GM19238 (cell line): ENCODE data around the gene MSI2.

ENCODE experiments used
- DNase-seq: peaks from one replicate; pipeline ENCODE4 v3.0.0; 2011; ENCODE audit warnings: low spot score; ENCODE audit not compliant: insufficient read length

MSI2 gene

DNA sequence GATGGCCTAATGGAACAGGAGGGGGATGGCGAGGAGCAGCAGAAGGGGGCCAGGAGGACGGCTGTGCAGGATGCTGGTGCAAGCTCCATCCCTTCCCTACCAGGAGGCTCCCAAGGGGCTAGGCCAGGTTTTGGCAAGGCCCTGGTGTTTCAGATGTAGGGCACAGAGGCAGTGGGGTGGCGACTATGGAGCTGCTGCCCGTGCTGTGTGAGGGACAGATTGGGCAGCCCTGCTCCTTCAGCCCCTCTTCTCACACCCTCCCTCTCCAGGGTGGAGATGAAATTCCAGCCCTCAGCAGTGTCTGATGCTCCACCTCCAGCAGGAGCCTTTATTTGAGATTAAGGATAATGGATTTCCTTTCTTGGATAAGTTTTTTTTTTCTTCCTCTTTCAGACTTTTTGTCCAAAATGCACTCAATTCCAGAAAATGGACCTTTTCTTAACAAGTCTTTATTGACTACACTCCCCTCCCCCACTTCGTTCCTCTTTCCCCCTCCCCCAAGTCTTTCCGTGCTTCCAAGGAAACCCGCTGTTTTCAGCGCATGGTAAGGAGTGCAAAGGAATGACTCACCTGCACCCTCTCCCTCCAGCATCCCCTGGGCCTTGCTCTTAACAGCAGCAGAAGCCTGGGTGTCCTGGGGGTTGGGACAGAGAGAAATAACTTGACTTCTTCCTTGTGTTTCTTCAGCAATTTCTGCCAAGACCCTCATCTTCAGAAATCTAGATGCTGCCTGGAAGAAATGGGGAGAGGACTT lies 393.6 kb downstream of the MSI2 start:
- DNase-seq: no peak

DNA sequence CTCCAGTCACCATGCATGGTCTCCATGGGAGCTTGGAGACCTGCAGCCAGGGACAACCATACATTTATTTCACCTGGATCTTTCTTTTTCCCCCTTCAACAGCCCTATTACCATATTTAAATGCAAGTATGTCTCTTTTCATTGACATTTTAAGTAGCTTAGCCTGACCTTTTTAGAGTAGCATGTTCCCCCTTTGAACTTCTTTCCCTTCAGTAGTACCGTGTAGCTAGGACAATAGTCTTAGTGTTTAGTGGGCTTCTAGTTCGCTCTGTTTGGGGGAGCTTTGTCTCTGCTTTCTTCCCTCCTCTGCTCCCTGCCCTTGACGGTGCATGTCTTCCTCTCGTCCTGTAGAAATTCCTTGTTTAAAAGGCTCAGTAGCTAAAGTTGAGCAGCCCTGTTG lies 394.2 kb downstream of the MSI2 start:
- no peak for DNase-seq

- DNase-seq: no peak
Measured at GRCh38 chr17:57651451-57651850, 395.1 kb downstream of the MSI2 start.

GRCh38 chr17:57651996-57652395 lies 395.7 kb downstream of the MSI2 start:
- DNase-seq: no peak

DNA sequence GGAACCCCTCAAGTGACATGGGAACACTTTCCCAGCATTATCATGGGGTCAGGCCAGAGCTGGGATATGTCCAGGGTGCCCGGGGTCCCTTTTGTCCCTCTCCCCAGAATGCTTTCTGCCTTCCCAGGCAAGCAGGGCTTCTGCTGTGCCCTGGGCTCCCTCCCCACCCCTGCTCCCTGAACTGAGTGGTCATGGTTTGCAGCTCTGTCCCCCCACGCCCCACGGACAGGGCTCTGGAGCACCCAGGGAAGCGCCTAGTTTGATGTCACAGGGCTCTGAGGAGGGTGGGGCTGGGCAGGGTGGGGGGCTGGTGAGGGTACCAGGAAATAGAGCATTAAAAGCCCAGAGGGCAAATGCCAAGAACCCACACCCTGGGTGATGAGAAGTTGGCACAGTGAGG lies 396.5 kb downstream of the MSI2 start:
- DNase-seq: no peak

- DNase-seq: no peak
Measured at GRCh38 chr17:57653279-57653678, 397.0 kb downstream of the MSI2 start.

DNA sequence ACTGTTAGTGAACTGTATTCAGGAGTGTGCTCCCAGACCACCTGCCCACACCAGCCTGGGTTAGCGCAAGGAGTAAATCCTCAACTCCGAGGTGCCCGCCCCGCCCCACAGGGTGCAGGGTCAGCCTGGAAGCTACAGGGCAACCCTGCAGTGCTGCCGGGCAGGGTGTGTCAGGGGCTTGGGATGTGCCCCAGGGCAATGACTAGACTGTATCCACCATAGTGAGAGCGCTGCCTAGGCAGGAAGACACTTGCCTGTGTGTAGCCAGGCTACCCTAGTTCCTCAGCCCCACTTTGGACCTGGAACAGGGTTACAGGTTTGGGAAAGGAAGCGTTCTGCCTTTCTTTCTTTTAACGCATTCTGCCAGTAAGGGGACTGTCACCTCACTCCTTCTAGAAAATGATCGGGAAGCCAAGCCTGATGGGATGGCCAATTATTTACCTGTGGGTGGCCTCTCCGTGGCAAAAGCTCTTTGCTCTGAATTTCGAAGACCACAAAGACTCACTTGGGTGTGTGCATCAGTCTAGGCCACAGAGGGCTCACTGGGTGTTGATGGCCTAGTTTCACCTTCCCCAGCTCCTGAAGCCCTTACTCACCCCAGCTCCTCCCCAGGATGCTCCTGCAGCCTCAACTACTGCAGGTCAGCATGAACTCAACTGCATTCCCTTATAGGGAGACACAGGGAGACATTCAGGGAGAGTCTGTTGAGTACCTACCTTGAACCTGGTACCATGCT lies 397.9 kb downstream of the MSI2 start:
- DNase-seq: no peak

DNA sequence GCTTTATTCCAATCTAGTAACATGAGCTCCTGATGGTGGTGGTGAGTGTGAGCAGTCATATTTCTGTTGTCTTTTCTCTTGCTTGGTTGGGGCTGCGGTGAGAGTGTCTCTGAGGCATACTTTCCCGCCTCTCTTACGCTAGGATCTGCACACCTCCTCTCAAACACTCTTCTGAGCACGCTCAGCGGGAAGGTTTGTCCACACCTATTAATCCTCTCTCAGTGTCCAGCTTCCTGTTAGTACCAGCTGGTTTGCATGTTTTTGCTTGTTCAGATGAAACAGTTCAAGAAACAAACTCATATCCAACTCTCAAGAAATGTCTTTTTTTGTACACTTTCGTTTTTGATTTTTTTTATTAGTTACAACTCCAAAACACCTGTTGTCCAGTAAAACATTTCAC lies 399.2 kb downstream of the MSI2 start:
- DNase-seq: no peak

DNA sequence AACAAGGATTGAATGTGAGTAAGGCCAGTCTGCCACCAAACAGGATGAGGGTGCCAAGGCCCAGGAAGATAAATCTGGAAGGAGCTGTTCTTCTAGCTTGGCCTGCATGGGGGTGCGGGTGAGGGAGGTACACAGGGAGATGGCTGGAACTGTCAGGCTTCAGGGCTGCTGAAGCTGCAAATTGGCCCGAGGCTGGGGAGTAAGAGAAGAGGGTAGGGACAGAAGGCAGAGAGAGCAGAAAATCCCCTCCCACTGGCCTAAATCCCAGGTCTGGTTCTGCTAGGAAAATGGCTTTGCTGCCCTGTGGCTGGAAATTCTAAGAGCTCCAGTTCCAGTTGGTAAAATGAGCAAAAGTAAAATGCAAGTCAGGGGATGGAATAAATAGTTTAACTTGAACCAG lies 400.9 kb downstream of the MSI2 start:
- DNase-seq: no peak

DNA sequence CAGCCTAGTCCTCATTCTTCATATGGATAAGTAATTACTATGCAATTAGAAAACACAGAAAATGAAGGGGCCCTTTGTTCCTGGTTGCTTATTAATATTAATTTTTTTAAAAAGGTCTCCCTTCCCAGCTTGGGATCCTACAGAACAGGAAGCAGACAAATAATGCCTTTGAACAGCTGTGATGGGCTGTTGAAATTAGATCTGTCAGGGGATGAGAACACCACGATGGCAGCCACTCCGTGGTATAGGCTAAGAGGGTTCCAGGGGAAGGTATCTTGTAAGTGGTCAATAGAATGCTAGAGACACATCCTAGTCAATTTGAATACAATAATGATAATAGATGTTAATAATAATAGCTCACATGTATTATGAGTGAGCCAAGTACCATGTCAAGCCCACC lies 405.7 kb downstream of the MSI2 start:
- no peak for DNase-seq

DNA sequence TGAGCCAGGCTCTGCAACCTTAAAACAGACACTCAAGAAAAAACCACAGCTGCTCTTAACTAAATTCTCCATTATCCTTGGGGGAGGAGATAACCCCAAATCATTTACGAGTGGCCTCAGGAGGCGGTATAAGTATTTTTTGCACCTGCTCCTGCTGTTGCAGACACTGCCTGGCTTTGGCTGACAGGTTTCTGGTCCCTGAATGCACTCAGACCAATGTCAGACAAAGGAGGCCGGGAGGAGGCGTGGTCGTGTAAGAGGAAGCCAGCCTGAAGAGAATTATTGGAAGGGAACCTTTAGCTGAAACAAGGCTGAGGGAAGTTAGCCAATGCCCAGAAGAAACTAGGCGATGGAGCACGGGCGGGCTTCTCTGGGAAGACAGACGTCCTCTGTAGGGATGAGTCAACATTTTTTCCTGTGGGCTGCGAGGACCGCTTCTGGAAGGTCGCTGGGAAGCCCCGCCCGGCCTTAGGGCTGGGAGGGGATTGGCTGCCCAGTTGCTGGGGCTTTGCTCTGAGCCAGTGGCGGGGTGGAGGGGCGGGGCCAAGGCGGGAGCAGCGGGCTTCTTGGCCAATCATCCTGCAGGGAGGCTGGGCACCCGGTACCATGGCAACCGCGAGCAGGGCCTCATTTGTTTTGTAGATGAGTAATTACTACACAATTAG lies 406.5 kb downstream of the MSI2 start:
- DNase-seq: peak; percentile 27

DNA sequence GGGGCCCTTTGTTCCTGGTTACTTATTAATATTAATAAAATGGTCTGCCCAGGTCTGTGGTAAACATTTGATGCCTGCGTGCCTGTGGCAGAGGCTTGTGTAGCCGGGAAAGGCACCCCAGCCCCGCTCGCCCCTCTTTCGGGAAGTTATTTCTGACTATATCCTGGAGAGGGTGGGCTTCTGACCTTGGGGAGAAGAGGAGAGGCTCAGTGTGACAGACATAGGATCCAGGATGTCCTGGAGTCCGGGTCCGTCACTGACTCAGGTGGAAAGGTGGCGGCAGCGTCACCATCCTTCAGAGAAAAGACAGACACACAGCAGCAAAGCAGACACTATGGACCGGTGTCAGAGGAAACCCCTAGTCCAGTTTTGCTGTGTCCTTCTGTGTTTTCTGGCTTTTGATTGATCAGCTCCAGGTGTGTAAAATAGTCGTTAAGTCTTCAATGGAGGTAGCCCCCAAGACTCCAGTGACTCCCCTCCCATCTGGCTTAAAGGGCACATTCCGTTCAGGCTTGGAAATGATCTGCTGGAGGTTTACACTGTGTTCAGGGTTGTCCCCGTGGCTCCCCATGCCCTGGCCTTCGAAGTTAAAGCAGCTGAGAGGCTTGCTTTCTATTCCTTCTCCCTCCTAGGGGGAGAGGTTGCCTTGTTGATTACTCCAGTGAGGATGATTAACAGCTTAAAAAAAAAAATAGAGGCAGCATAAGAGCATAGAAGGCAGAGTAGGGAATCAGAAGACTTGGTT lies 407.2 kb downstream of the MSI2 start:
- DNase-seq: no peak

- DNase-seq: no peak
Measured at GRCh38 chr17:57665128-57665527, 408.8 kb downstream of the MSI2 start.

- no peak for DNase-seq
Measured at GRCh38 chr17:57665696-57666095, 409.4 kb downstream of the MSI2 start.

- no peak for DNase-seq
Measured at GRCh38 chr17:57666201-57666870, 410.0 kb downstream of the MSI2 start.

GRCh38 chr17:57666946-57667345 lies 410.6 kb downstream of the MSI2 start:
- no peak for DNase-seq

GRCh38 chr17:57667461-57667923 lies 411.2 kb downstream of the MSI2 start:
- no peak for DNase-seq

DNA sequence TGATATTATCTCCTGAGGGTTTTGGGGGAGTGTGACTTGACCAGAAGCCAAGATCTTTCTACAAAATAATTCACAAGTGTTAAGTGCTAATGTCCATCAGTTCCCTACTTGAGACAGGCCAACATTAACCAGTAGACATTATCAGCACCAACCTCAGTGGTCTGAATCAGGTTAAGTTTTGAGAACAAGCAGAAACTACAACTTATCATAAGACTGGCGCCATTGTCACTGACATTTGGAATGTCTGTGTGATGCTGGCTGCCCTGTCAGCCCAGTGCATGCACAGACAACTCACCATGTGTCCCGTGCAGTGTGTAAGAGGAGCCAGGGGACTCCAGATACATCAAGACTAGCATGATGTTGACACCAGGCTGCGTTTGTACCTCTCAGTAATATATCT lies 412.0 kb downstream of the MSI2 start:
- DNase-seq: no peak

DNA sequence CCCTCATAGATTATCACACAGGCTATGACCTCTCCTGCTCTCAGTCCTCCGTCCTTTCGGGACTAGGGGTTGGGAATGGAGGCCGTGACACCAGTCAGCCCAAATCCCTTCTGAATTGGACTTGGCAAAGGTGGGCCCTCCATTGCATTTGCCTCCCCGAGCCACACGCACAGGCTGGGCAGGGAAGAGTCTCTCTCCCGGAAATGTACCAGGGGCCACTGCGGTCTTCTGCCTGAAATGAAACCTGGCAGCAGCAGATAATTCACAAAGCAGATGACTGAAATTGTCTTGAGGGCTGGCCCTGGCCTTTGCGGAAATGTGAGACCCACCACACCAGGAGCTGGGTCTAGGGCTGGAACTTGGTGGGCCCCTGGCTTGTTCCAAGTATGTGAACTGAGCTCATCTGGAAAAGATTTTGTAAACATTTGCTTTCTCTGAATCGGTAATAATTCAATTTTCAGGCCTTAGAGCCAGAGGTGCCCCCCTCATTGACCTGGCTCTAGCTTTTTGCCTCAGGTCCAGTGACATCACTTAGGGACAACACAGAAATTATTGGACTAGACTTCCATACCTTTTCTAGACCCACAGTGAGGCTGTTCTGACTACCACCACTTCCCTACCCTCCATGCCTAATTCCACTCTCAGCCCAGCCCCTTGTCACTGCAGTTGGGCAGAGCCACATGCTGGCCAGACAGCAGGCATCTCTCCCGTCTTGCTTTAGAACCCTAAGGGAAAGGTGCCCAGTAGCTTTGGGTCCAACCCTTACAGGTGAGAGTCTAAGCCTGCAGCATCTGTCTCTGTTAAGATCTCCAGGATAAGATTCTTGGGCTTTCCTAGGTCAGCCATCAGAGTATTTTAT lies 413.6 kb downstream of the MSI2 start:
- DNase-seq: no peak
